HepG2 (cell line): ENCODE data around the gene FBXL7. TPM values are rescaled to one million over a fixed set of nuclear protein-coding genes. Genes with fewer than 3 reads are reported as not detected.

Source experiments
- ATAC-seq: fragments of 200-7000 bp; cut with Tn5 transposase; 3 replicates; pipeline ENCODE4 v1.9.1; 2020; ENCODE audit warnings: mild to moderate bottlenecking, moderate library complexity
- BruUV-seq: library from RNA; stranded (reverse); fragments of 400-500 nt; replicated peaks from 2 replicates; lab custom pipeline; 2021; lab: Mats Ljungman, UMichigan
- CTCF ChIA-PET: fragments of 300-600 bp; formaldehyde crosslinking; extraction: SDS; loops from one replicate; lab custom pipeline; 2021; ENCODE audit warnings: low total read pairs, inconsistent platforms, low intra/inter-chr PET ratio; lab: Yijun Ruan, JAX
- POLR2A ChIA-PET: fragments of 350-600 bp; sonication (Branson Sonifier 250); formaldehyde crosslinking; loops from one replicate; lab custom pipeline; 2020; ENCODE audit warnings: antibody characterized with exemption, inconsistent platforms; lab: Yijun Ruan, JAX
- DNase-seq: peaks from one replicate; pipeline ENCODE4 v3.0.0-alpha.2; 2015; ENCODE audit warnings: low spot score
- FAIRE-seq: peaks from 3 replicates; lab custom pipeline; 2011; peaks lifted over from hg19 to GRCh38; lab: Jason Lieb, UNC
- H2AFZ ChIP-seq: one replicate; pipeline ENCODE4 v1.6.1; 2011; ENCODE audit warnings: low read length, inconsistent platforms
- H3K27ac ChIP-seq: fragments of 300-600 bp; 3 replicates; pipeline ENCODE4 v1.8.0; 2011; ENCODE audit warnings: mixed run types, mild to moderate bottlenecking, mixed read lengths, low read length, inconsistent platforms; ENCODE audit not compliant: insufficient read depth; ENCODE audit errors: extremely low read length
- H3K27me3 ChIP-seq, 2 experiments: fragments of 200-600 bp in 1 of 2; 2 replicates in 1 of 2; 3 replicates in 1 of 2; pipeline versions ENCODE4 v1.6.0 to v1.8.0; 2011; ENCODE audit warnings: low read length in 2 of 2, mild to moderate bottlenecking in 2 of 2, moderate library complexity in 2 of 2, inconsistent platforms in 1 of 2; ENCODE audit not compliant: insufficient read depth in 2 of 2, control insufficient read depth in 1 of 2
- H3K36me3 ChIP-seq, 2 experiments: fragments of 200-600 bp in 1 of 2; replicated peaks in 1 of 2; 2 replicates in 1 of 2; 3 replicates in 1 of 2; pipeline versions ENCODE4 v1.5.1 to v1.8.0; 2011; ENCODE audit warnings: low read length in 2 of 2, inconsistent platforms in 1 of 2; ENCODE audit not compliant: insufficient read depth in 2 of 2, control insufficient read depth in 1 of 2
- H3K4me1 ChIP-seq: 2 replicates; pipeline ENCODE4 v1.5.1; 2012; ENCODE audit warnings: low read length, inconsistent platforms; ENCODE audit not compliant: insufficient read depth
- H3K4me2 ChIP-seq: 2 replicates; pipeline ENCODE4 v1.6.0; 2011; ENCODE audit warnings: low read depth, low read length, inconsistent platforms
- H3K4me3 ChIP-seq, 3 experiments: fragments of 200-600 bp in 1 of 3; sonication (generic), shearing (Covaris generic) in 1 of 3; replicated peaks in 1 of 3; 2 replicates each; pipeline ENCODE4 v1.5.1; 2011 to 2016; ENCODE audit warnings: low read length in 3 of 3, inconsistent platforms in 2 of 3, low read depth in 2 of 3, mild to moderate bottlenecking in 2 of 3, control low read depth in 1 of 3, mixed read lengths in 1 of 3; ENCODE audit not compliant: insufficient read depth in 1 of 3
- H3K79me2 ChIP-seq: one replicate; pipeline ENCODE4 v1.6.1; 2011; ENCODE audit warnings: low read length, inconsistent platforms; ENCODE audit not compliant: insufficient read depth
- H3K9ac ChIP-seq: 2 replicates; pipeline ENCODE4 v1.6.0; 2011; ENCODE audit warnings: mild to moderate bottlenecking, low read depth, low read length, inconsistent platforms; ENCODE audit not compliant: insufficient read depth
- H3K9me3 ChIP-seq: 2 replicates; pipeline ENCODE4 v1.5.1; 2012; ENCODE audit warnings: mild to moderate bottlenecking, low read length
- H4K20me1 ChIP-seq: 2 replicates; pipeline ENCODE4 v1.6.0; 2011; ENCODE audit warnings: inconsistent platforms, mild to moderate bottlenecking, low read length, moderate library complexity; ENCODE audit not compliant: insufficient read depth
- BCL6 ChIP-seq: IDR thresholded peaks from 2 replicates; pipeline ENCODE4 v1.6.1; 2016; ENCODE audit warnings: missing genetic modification reagents, missing compliant biosample characterization
- CHD2 ChIP-seq: IDR thresholded peaks from 2 replicates; pipeline ENCODE4 v1.6.1; 2011; ENCODE audit warnings: low read depth, low read length, improper control_type of control experiment
- DDIT3 ChIP-seq: sonication (generic); formaldehyde crosslinking; IDR thresholded peaks from 2 replicates; pipeline ENCODE4 v1.4.0; 2020; ENCODE audit warnings: mild to moderate bottlenecking, missing genetic modification reagents
- FIP1L1 ChIP-seq: fragments of 200-400 bp; formaldehyde crosslinking; IDR thresholded peaks from 2 replicates; pipeline ENCODE4 v1.6.1; 2018; ENCODE audit warnings: low read depth, mild to moderate bottlenecking, low read length, moderate library complexity, borderline replicate concordance; ENCODE audit not compliant: insufficient read depth
- FOXK1 ChIP-seq: sonication (generic); formaldehyde crosslinking; IDR thresholded peaks from 2 replicates; pipeline ENCODE4 v1.4.0; 2020; ENCODE audit warnings: low read depth, missing genetic modification reagents, borderline replicate concordance
- HNRNPL ChIP-seq: fragments of 200-400 bp; formaldehyde crosslinking; IDR thresholded peaks from 2 replicates; pipeline ENCODE4 v1.6.1; 2017; ENCODE audit warnings: mild to moderate bottlenecking, low read depth, low read length
- NFYB ChIP-seq: sonication (generic); formaldehyde crosslinking; IDR thresholded peaks from 2 replicates; pipeline ENCODE4 v1.4.0; 2020; ENCODE audit warnings: missing genetic modification reagents
- REST ChIP-seq, 2 experiments: IDR thresholded peaks; 2 replicates each; pipeline ENCODE4 v1.6.1; 2011 to 2012; ENCODE audit warnings: low read length in 2 of 2, borderline replicate concordance in 1 of 2, low read depth in 1 of 2, mild to moderate bottlenecking in 1 of 2, moderate library complexity in 1 of 2
- SETDB1 ChIP-seq: sonication (generic); formaldehyde crosslinking; IDR thresholded peaks from 2 replicates; pipeline ENCODE4 v1.5.1; 2020; ENCODE audit warnings: missing genetic modification reagents, mild to moderate bottlenecking, borderline replicate concordance
- SP140L ChIP-seq: sonication (generic); formaldehyde crosslinking; IDR thresholded peaks from 2 replicates; pipeline ENCODE4 v1.4.0; 2020; ENCODE audit warnings: missing genetic modification reagents, borderline replicate concordance
- STAT5B ChIP-seq: sonication (generic); formaldehyde crosslinking; IDR thresholded peaks from 2 replicates; pipeline ENCODE4 v1.4.0; 2020; ENCODE audit warnings: missing genetic modification reagents
- TEAD2 ChIP-seq: sonication (generic); formaldehyde crosslinking; IDR thresholded peaks from 2 replicates; pipeline ENCODE4 v1.9.0; 2021; ENCODE audit warnings: missing genetic modification reagents
- TFDP2 ChIP-seq: sonication (generic); formaldehyde crosslinking; IDR thresholded peaks from 2 replicates; pipeline ENCODE4 v1.4.0; 2020; ENCODE audit warnings: missing genetic modification reagents
- TP53 ChIP-seq: sonication (generic); formaldehyde crosslinking; conservative IDR thresholded peaks from 2 replicates; pipeline ENCODE4 v1.4.0; 2020; ENCODE audit warnings: missing genetic modification reagents
- TRAFD1 ChIP-seq: sonication (generic); formaldehyde crosslinking; IDR thresholded peaks from 2 replicates; pipeline ENCODE4 v1.5.1; 2020; ENCODE audit warnings: missing genetic modification reagents, mild to moderate bottlenecking, borderline replicate concordance
- ZBTB20 ChIP-seq: sonication (generic); formaldehyde crosslinking; IDR thresholded peaks from 2 replicates; pipeline ENCODE4 v1.8.1; 2023; ENCODE audit warnings: missing genetic modification reagents, low read depth, mild to moderate bottlenecking, borderline replicate concordance
- ZNF740 ChIP-seq: sonication (generic); formaldehyde crosslinking; IDR thresholded peaks from 2 replicates; pipeline ENCODE4 v1.4.0; 2020; ENCODE audit warnings: missing genetic modification reagents
- WGBS: methylation state at CpG from one replicate; pipeline ENCODE4 v1.1.6; 2017; ENCODE audit warnings: low lambda C conversion rate; 5-methylcytosine and 5-hydroxymethylcytosine counted together
- in situ Hi-C: cut with HindIII; loops from 2 replicates; pipeline ENCODE4 v1.10.0; 2017; ENCODE audit warnings: low pct_unique_long_range_greater_than_20kb; ENCODE audit not compliant: extremely low pct_ligation_motif_present
- intact Hi-C: fragments of 100-400 bp; cut with micrococcal nuclease; formaldehyde crosslinking; loops from one replicate; pipeline ENCODE4 v1.10.0; 2022; ENCODE audit not compliant: unreplicated experiment
- polyA plus RNA-seq, 8 experiments: library from polyadenylated mRNA; depleted of rRNA in 3 of 8; stranded (reverse) in 7 of 8; unstranded in 1 of 8; fragments of >200 nt; fragmentation: Illumina TruSeq in 4 of 8; extraction: Trizol in 4 of 8; gene quantifications; 2 replicates each; pipeline versions ENCODE4 v1.2.1 to v1.2.3, GENCODE V29; 2011 to 2016; ENCODE audit warnings: low read depth in 4 of 8, missing spikeins in 1 of 8, mixed read lengths in 1 of 8; ENCODE audit not compliant: insufficient read depth in 1 of 8
- total RNA-seq, 5 experiments: library from RNA; depleted of rRNA; stranded (reverse); fragments of >200 nt; fragmentation: Illumina TruSeq; extraction: Trizol; gene quantifications; 2 replicates each; pipeline ENCODE4 v1.2.3, GENCODE V29; 2016; ENCODE audit warnings: low read depth in 1 of 5

FBXL7 gene
- total and polyA plus RNA-seq, 2 of the 13 experiments (the other 11 are each of a cell fraction or from before 2014, with no cell fraction given) = 0.07 TPM; not detected in 1

GRCh38 chr5:15785531-15785981 lies 285.6 kb downstream of the FBXL7 start:
- Histone ChIP-seq H3K36me3 (no peaks in the 10 kb centered on the region), H4K20me1 (no peaks in the 10 kb centered on the region), H3K79me2 (no peaks in the 10 kb centered on the region), H3K27me3 (no peaks in the 10 kb centered on the region), H3K4me3 (no peak overlapping the region), H2AFZ (no peak overlapping the region), H3K9ac (no peak overlapping the region), H3K9me3 (no peaks in the 10 kb centered on the region), H3K27ac (no peak overlapping the region), H3K4me1 (no peaks in the 10 kb centered on the region), H3K4me2 (no peak overlapping the region)
- ChIA-PET POLR2A (no interaction called here), CTCF (no interaction called here)
- no peak for DNase-seq
- intact Hi-C loops = no loop called here
- in situ Hi-C loops = loop anchor here (25.0 kb wide), 1 partner anchor 673 kb away; no protein-coding TSS in a partner anchor
- no peak for ATAC-seq
- BruUV-seq = no TSS peak
- FAIRE-seq = no peak
- WGBS = 1% methylated on average over 5 of the region's 5 CpGs
- TF ChIP-seq DDIT3 (CRISPR knock-in tag) (no peak), HNRNPL (no peak), ZBTB20 (CRISPR knock-in tag) (no peak), NFYB (CRISPR knock-in tag) (no peak), ZNF740 (CRISPR knock-in tag) (no peak), CHD2 (no peak), TEAD2 (CRISPR knock-in tag) (no peak), REST (IDR thresholded peaks at IDR 0.05; ENCODE audit: borderline replicate concordance in 1 of 2, low read depth in 1 of 2, low read length in 2 of 2) (no peak), FIP1L1 (no peak), FOXK1 (no peak), STAT5B (CRISPR knock-in tag) (no peak), TRAFD1 (CRISPR knock-in tag) (no peak), TFDP2 (CRISPR knock-in tag) (no peak), BCL6 (CRISPR knock-in tag) (no peak), SP140L (CRISPR knock-in tag) (no peak), TP53 (CRISPR knock-in tag) (no peak), SETDB1 (CRISPR knock-in tag) (no peak)
